ENCODE measurements around the gene MAD1L1.

- TF ChIP-seq CTCF (conservative IDR thresholded peaks at IDR 0.05; ENCODE audit: low read depth, low read length) (no peak), EZH2 (IDR thresholded peaks at IDR 0.05; ENCODE audit: borderline replicate concordance, low read depth, low read length, poor library complexity, severe bottlenecking) (no peak)
Measured at GRCh38 chr7:2072798-2073197, 159.9 kb downstream of the MAD1L1 start.
